Ovary (tissue), 9 donors: Measurements from ENCODE around the gene HEXD. TPM values are rescaled to one million over a fixed set of nuclear protein-coding genes. Genes with fewer than 3 reads are reported as not detected.
"Not testable (repeated sequence)": the region's sequence is repeated elsewhere in the genome, so short reads cannot be mapped to it uniquely, and the experiment has no call there.

Source experiments
- DNase-seq, 5 donors: peaks; one replicate each; pipeline ENCODE4 v3.0.0-alpha.2; 2019 to 2020
- H3K27ac ChIP-seq, 2 donors: fragments of 200-600 bp; one replicate each; pipeline versions ENCODE4 v1.5.1 to v1.8.0; 2019 to 2022
- H3K27me3 ChIP-seq: fragments of 200-600 bp; one replicate; pipeline ENCODE4 v1.8.0; 2022
- H3K36me3 ChIP-seq: fragments of 200-600 bp; sonication (generic); one replicate; pipeline ENCODE4 v1.5.1; 2019
- H3K4me1 ChIP-seq: one replicate; pipeline ENCODE4 v1.8.1; 2013; ENCODE audit warnings: mild to moderate bottlenecking, moderate library complexity; ENCODE audit not compliant: insufficient read depth
- H3K4me3 ChIP-seq: fragments of 200-600 bp; sonication (generic); one replicate; pipeline ENCODE4 v1.5.1; 2017
- H3K9me3 ChIP-seq, 2 donors: fragments of 200-600 bp in 1 of 2; sonication (generic) in 1 of 2; one replicate each; pipeline versions ENCODE4 v1.5.1 to v1.8.1; 2013 to 2019; ENCODE audit warnings: mild to moderate bottlenecking in 1 of 2, moderate library complexity in 1 of 2
- EP300 ChIP-seq: sonication (generic); formaldehyde crosslinking; IDR thresholded peaks from one replicate; pipeline ENCODE4 v1.6.1; 2017; ENCODE audit warnings: antibody characterized with exemption
- POLR2A ChIP-seq: fragments of 450-650 bp; IDR thresholded peaks from one replicate; pipeline ENCODE4 v1.6.1; 2017; ENCODE audit warnings: antibody characterized with exemption, mild to moderate bottlenecking, moderate library complexity
- WGBS, 3 donors: extraction: QIAGEN DNeasy Blood & Tissue Kit in 1 of 3; methylation state at CpG; one replicate each; pipeline versions ENCODE4 v1.1.5 to v1.1.7; 2013 to 2017; 5-methylcytosine and 5-hydroxymethylcytosine counted together
- intact Hi-C, 4 donors: fragments of 100-400 bp; cut with DNase I; formaldehyde crosslinking; loops; one replicate each; pipeline versions ENCODE4 v1.11.0 to v1.15.1; 2022 to 2023
- polyA plus RNA-seq, 2 donors: library from polyadenylated mRNA; stranded (reverse); fragments of 200-250 nt in 1 of 2; fragments of 350-450 nt in 1 of 2; fragmentation: Illumina TruSeq in 1 of 2; extraction: RNeasy Lipid Tissue Mini Kit (QIAGEN cat#74804) in 1 of 2; gene quantifications; one replicate each; pipeline ENCODE4 v1.2.3, GENCODE V29; 2013 to 2014
- total RNA-seq, 7 donors: library from RNA; depleted of rRNA in 2 of 7; stranded (reverse); fragments of >200 nt in 2 of 7; fragmentation: NEBNext Ultra II Directional in 3 of 7; extraction: Animal tissue kit (Norgen Biotek cat#: 25700) in 3 of 7; gene quantifications; one replicate each; pipeline versions ENCODE4 v1.1.0 to v1.2.4, GENCODE V29; 2016 to 2023
- TF ChIP-seq, protein P1 (sequence below), 3 donors: fragments of 450-650 bp in 2 of 3; fragments of 200-600 bp in 1 of 3; IDR thresholded peaks; one replicate each; pipeline versions ENCODE4 v1.5.1 to v1.8.0; 2016 to 2022; ENCODE audit warnings: antibody characterized with exemption in 3 of 3, mild to moderate bottlenecking in 1 of 3
- donor health status: DM: no; HTN: no; CAD: no; lungs with moderate emphysema.
- donor health status: DM: no; HTN: no; CAD: no.
- donor health status: Bipolar disorder and iron deficiency.
- donor health status: DM: yes; HTN: yes; CAD: no.
- donor health status: DM: no; HTN: no; CAD: no.
- donor health status: DM: yes; HTN: yes; CAD: no.

The HEXD gene
- total and polyA plus RNA-seq, 9 donors = 8.7 to 74.7 (median 46.6) TPM

DNA sequence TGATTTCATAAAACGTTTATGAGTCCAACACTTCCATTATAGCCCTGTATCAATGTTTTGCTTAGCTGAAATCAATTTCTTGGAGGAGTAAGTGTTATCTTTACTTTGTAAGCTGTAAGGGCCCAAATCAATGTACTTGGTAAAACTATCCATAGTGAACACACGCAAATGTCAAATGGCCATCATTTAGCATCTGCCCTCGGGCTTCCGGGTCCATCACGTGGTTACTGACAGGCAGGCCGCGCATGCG lies 39.7 kb downstream of the HEXD start:
- Histone ChIP-seq H3K4me3 (peak overlapping the region; percentile 97), H3K27me3 (no peaks in the 10 kb centered on the region), H3K4me1 (peaks cover 20% of the 10 kb centered on the region), H3K36me3 (no peaks in the 10 kb centered on the region), H3K9me3 (no peaks in the 10 kb centered on the region), H3K27ac (peak overlapping the region; percentile 99 to 100)
- WGBS, 3 donors = 0 to 1% (median 1%) methylated on average over 8 of the region's 8 CpGs
- intact Hi-C loops = no loop called here
- no peak for DNase-seq
- no peak for TF ChIP-seq EP300
- TF ChIP-seq, protein P1, sequence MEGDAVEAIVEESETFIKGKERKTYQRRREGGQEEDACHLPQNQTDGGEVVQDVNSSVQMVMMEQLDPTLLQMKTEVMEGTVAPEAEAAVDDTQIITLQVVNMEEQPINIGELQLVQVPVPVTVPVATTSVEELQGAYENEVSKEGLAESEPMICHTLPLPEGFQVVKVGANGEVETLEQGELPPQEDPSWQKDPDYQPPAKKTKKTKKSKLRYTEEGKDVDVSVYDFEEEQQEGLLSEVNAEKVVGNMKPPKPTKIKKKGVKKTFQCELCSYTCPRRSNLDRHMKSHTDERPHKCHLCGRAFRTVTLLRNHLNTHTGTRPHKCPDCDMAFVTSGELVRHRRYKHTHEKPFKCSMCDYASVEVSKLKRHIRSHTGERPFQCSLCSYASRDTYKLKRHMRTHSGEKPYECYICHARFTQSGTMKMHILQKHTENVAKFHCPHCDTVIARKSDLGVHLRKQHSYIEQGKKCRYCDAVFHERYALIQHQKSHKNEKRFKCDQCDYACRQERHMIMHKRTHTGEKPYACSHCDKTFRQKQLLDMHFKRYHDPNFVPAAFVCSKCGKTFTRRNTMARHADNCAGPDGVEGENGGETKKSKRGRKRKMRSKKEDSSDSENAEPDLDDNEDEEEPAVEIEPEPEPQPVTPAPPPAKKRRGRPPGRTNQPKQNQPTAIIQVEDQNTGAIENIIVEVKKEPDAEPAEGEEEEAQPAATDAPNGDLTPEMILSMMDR (IDR thresholded peaks at IDR 0.05) = no peak

DNA sequence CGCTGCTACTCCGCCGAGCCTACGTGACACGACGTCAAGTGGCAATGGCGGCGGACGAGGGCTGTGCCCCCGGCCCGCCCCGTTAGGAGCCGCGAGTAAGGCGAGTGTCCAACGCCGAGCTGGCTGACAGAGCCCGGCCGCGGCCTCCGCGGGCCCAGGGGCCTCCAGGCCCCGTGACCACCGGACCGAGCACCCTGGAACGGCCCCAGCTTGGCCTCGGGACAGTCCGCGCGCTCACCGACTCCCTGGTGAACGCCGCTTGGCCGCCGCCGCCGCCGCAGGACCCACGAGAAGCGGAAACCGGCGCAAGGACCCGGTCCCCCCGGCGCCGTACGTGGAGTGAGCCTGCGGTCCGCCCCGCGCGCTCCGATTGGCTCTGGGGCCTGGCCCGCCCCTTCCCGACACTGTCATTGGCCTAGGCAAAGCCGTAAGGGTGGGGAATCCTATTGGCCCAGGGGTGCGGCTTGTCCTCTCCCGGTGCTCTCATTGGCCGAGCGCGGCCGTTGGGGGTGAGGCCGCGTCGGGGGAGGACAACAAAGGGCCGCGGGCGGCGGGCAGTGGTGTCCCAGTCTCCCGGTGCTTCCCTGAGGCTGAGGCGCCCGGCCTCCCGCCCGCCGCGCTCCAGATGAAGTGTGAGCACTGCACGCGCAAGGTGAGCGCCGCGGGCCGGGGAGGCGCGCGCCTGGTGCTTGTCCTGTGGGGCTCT lies 40.2 kb downstream of the HEXD start, which contains the start of gene NARF:
NARF (plus strand) TSS at position 563 of the 706 bp plus-strand sequence; CDS start at position 626, 63 bp downstream.
- H3K4me1 ChIP-seq = peaks cover 20% of the 10 kb centered on the region
- no peaks in the 10 kb centered on the region for H3K27me3 ChIP-seq
- H3K9me3 ChIP-seq = no peaks in the 10 kb centered on the region
- intact Hi-C loops = no loop called here
- H3K27ac ChIP-seq = peak within 1 kb of the TSS; percentile 99 to 100
- 0 to 1% (median 0%) methylated on average over 69 to 85 of the region's 85 CpGs for WGBS, 3 donors
- DNase-seq = peak; percentile 97 to 98 (median 97)
- no peaks in the 10 kb centered on the region for H3K36me3 ChIP-seq
- H3K4me3 ChIP-seq = peak within 1 kb of the TSS; percentile 97
- TF ChIP-seq EP300 (peak; percentile 49), POLR2A (peak; percentile 100)
- TF ChIP-seq, protein P1 (IDR thresholded peaks at IDR 0.05) = peak in 1 of 3 donors; percentile 31

- Histone ChIP-seq H3K27me3 (no peaks in the 10 kb centered on the region), H3K4me1 (peaks cover 20% of the 10 kb centered on the region), H3K4me3 (peak overlapping the region; percentile 97), H3K27ac (peak overlapping the region in 1 of 2 donors; percentile 100), H3K36me3 (no peaks in the 10 kb centered on the region), H3K9me3 (no peaks in the 10 kb centered on the region)
- DNase-seq = peak in 1 of 5 donors; percentile 44
- WGBS, 3 donors = 0% methylated on average over 45 to 62 of the region's 62 CpGs
- TF ChIP-seq, protein P1 (IDR thresholded peaks at IDR 0.05) = no peak
- TF ChIP-seq POLR2A (no peak), EP300 (no peak)
- intact Hi-C loops = no loop called here
These were observed 40.8 kb downstream of the HEXD start for GRCh38 chr17:82458885-82459424.

DNA sequence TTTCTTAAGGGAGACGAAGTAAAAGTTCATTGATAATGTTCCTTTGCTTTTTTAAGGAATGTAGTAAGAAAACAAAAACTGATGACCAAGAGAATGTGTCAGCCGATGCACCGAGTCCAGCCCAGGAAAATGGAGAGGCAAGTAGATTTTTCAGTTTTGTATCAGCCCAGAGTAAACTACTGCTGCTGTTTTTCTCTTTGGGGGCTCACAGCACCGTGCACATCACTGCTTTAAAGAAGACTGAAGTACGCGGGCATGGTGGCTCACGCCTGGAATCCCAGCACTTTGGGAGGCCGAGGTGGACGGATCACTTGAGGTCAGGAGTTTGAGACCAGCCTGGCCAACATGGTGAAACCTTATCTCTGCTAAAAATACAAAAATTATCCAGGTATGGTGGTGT lies 41.8 kb downstream of the HEXD start:
- H3K4me3 ChIP-seq, H3K27ac ChIP-seq, intact Hi-C loops, H3K9me3 ChIP-seq, H3K36me3 ChIP-seq, H3K27me3 ChIP-seq, DNase-seq: not testable (repeated sequence)
- WGBS, 3 donors = 86 to 89% (median 89%) methylated on average over 9 of the region's 9 CpGs
- H3K4me1 ChIP-seq = peaks cover 20% of the 10 kb centered on the region

DNA sequence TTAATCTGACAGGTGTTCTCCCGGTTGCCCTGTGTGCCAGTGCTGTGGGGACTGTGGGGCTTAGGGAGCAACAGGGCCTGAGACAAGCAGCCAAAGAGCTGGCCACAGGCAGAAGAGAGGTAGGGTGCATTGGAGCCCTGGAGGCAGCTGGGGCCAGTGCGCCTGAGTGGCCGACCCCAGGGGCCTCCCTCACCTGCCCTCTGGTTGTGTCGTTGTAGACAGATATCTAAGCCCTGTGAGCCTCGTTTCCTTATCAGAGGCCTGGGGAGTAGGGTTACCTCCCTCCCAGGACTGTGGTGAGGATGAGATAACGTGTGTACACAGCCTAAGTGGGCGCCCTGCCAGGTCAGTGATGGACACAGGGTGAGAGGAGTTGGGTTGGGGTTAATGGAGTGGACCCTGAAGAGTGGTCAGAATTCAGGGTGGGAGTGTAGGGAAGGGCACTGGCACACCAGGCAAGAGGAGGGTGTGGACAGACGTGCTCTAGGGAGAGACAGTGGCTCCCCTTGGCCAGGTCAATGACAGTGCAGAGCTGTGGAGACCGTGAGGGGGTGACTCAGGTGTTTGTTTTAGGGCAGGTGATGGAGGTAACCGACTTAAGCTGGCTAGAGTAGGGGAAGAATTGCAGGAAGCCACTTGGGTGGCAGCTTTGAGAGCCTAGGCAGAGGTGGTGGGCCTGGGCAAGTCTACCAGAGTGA lies 43.8 kb downstream of the HEXD start:
- H3K27ac ChIP-seq = no peak overlapping the region
- H3K4me3 ChIP-seq = no peak overlapping the region
- H3K27me3 ChIP-seq = no peaks in the 10 kb centered on the region
- DNase-seq = peak in 1 of 5 donors; percentile 44
- 66 to 73% (median 66%) methylated on average over 10 of the region's 10 CpGs for WGBS, 3 donors
- H3K4me1 ChIP-seq = peaks cover 9% of the 10 kb centered on the region
- no peaks in the 10 kb centered on the region for H3K36me3 ChIP-seq
- intact Hi-C loops = no loop called here
- no peaks in the 10 kb centered on the region for H3K9me3 ChIP-seq
- TF ChIP-seq POLR2A = no peak
- TF ChIP-seq, protein P1 (IDR thresholded peaks at IDR 0.05) = no peak
- no peak for TF ChIP-seq EP300
